NT2/D1 (cell line): ENCODE measurements around the gene USP7.

Source experiments
- SUZ12 ChIP-seq: IDR thresholded peaks from 2 replicates; pipeline ENCODE4 v1.6.1; 2011; ENCODE audit not compliant: insufficient read length, insufficient read depth; ENCODE audit errors: extremely low read depth
- YY1 ChIP-seq: IDR thresholded peaks from 2 replicates; pipeline ENCODE4 v1.6.1; 2011; ENCODE audit not compliant: insufficient read length, insufficient read depth
- ZNF274 ChIP-seq: IDR thresholded peaks from 2 replicates; pipeline ENCODE4 v1.6.1; 2011; ENCODE audit warnings: mild to moderate bottlenecking, low read depth, low read length

- TF ChIP-seq SUZ12 (no peak), YY1 (no peak), ZNF274 (no peak)
Observed at GRCh38 chr16:8923199-8923598, 40.5 kb downstream of the USP7 start.
